AG09309 (cell line): ENCODE results near the gene FXYD5.

Experiments used
- DNase-seq: peaks from one replicate; pipeline ENCODE4 v3.0.0-alpha.2; 2010; ENCODE audit warnings: low read depth
- H3K4me3 ChIP-seq: 2 replicates; pipeline ENCODE4 v1.5.1; 2011; ENCODE audit warnings: mild to moderate bottlenecking, low read depth, low read length, moderate library complexity; ENCODE audit not compliant: control insufficient read depth
- TF ChIP-seq, protein P1 (sequence below): IDR thresholded peaks from 2 replicates; pipeline ENCODE4 v1.5.1; 2011; ENCODE audit warnings: mild to moderate bottlenecking, low read depth, low read length, inconsistent platforms; ENCODE audit not compliant: insufficient read depth, control insufficient read depth; ENCODE audit errors: missing control alignments

The FXYD5 gene

DNA sequence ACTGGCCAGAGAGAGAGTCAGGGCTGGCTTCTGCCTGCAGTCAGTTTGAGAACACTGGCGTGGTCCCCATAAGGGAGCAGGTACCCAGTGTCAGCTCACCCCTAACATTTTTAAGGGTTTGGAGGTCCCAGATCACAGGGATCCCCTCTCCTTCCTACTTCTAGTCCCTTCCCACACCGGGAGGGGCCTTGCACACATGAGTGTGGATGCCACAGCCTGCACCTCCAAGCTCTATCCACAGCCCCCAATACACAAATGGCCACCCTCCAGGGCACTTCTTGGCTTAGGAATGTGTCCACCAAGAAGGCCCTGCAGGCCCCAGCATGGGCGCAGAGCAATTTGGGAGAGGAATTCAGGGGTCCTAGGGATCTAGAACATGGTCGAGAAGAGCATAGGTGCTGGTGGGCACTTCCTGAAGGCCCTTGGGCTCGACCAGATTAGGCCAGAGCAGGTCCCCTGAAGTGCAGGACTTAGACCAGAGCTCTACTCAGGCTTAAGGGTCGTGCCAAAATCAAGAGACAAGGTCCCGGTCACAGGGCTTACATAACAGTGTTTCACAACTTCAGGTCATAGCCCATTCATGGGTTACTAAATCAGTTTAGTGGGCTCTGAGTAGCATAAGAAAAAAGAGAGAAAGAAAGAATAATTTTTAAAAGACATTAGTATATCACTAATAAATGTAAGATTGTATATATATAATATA is 16.0 kb downstream of the FXYD5 start:
- TF ChIP-seq, protein P1, sequence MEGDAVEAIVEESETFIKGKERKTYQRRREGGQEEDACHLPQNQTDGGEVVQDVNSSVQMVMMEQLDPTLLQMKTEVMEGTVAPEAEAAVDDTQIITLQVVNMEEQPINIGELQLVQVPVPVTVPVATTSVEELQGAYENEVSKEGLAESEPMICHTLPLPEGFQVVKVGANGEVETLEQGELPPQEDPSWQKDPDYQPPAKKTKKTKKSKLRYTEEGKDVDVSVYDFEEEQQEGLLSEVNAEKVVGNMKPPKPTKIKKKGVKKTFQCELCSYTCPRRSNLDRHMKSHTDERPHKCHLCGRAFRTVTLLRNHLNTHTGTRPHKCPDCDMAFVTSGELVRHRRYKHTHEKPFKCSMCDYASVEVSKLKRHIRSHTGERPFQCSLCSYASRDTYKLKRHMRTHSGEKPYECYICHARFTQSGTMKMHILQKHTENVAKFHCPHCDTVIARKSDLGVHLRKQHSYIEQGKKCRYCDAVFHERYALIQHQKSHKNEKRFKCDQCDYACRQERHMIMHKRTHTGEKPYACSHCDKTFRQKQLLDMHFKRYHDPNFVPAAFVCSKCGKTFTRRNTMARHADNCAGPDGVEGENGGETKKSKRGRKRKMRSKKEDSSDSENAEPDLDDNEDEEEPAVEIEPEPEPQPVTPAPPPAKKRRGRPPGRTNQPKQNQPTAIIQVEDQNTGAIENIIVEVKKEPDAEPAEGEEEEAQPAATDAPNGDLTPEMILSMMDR = no peak
- no peak for DNase-seq

DNA sequence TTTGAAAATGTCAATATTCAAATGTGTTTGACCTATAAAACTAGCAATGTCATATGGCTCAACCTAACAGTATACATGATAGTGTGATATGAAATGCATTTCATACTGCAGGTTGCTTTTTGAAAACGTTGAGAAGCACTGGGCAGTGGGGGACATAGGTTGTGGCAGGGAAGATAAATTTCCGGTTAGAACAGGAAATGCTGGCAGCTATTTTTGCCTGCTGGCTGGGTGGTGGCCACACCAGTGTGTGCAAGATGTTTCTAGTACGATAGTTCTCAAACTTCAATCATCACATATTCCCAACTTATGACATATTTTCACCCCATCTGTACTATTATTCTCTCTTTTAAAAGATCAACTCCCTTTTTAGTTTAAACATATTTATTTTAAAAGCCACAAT is 17.2 kb downstream of the FXYD5 start:
- TF ChIP-seq, protein P1 = no peak
- H3K4me3 ChIP-seq = no peak overlapping the region
- no peak for DNase-seq

More for the DNA sequence above, 16.0 kb downstream of the FXYD5 start:
- H3K4me3 ChIP-seq = no peak overlapping the region

DNA sequence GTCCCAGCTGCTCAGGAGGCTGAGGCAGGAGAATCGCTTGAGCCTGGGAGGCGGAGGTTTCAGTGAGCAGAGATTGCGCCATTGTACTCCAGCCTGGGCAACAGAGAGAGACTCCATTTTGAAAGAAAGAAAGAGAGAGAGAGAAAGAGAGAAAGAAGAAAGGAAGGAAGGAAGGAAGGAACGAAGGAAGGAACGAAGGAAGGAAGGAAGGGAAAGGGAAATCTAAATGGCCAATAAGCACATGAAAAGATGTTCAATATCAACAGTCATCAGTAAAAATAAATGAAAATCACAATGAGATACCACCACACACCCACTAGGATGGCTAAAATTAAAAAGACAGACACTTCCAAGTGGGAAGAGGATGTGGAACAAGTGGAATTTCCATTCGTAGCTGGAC is 19.7 kb downstream of the FXYD5 start:
- no peak overlapping the region for H3K4me3 ChIP-seq
- DNase-seq = no peak
- TF ChIP-seq, protein P1 = no peak

DNA sequence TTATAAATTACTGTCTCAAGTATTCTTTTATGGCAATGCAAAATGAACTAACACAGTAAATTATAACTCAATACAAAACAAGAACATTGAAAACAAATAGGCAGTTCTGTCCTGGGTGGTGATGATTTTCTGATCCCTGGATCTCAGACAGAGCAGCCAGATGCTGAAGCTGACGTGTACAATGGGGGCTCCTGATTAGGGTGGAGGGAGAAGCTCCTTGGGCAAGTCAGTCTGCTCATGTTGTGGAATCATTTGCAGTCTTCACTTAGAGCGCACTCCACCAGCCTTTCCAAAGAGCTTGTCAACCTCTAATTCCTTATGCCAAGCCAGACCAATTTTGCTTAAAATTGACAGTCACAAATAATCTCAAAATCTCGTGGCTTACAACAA is 21.6 kb downstream of the FXYD5 start:
- no peak for DNase-seq
- H3K4me3 ChIP-seq = no peak overlapping the region
- TF ChIP-seq, protein P1 = no peak

DNA sequence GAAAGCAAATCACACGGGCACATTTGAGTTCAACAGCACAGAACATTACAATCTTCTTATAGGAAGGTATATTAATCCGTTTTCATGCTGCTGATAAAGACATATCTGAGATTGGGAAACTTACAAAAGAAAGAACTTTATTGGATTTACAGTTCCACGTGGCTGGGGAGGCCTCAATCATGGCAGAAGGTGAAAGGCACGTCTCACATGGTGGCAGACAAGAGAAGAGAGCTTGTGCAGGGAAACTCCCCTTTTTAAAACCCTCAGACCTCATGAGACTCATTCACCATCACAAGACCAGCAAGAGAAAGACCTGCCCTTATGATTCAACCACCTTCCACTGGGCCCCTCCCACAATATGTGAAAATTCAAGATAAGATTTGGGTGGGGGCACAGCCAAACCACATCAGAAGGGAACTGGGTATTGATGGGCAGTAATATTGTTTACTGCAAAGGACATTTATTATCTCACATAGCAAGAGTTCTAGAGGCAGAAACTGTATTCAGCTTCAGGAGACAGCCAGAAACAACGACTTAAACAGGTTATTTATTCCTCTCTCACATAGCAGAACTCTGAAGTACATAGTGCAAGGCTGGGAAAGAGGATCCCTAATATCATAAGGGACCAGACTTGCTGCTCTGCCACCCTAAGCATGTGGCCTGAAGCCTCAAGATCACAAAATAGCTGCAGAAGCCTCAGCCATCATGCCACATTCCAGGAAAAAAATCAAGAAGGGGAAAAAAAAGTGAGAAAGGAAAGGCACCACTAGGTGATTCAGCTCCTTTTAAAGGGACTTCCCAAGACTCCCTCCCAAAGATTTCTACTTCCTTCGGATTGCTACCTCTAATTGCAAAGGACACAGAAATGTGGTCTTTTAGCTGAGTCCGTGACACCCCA is 23.1 kb downstream of the FXYD5 start:
- no peak for DNase-seq
- TF ChIP-seq, protein P1 = no peak

DNA sequence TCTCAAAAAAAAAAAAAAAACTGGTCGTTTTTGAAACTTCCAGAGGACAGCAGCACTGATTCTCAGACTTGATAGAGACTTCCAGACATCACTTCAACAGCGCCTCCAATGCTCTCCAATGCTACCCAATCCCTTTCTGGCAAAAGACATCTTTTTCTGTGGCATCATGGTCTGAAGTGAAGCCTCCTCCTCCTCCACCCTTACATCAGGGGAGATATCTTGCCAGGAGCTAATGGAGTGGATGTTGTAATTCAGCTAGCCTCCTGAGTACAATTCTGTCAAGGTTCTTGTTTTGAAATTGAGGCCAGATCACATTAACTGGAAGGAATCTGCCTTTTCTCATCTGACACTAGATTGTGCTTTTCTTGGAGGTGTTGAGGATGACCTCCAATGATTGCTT is 24.2 kb downstream of the FXYD5 start:
- H3K4me3 ChIP-seq = no peak overlapping the region
- TF ChIP-seq, protein P1 = no peak
- DNase-seq = no peak

More for the DNA sequence above, 23.1 kb downstream of the FXYD5 start:
- H3K4me3 ChIP-seq = no peak overlapping the region
